Stimulated activated CD8-positive, alpha-beta memory T cell treated with anti-CD3 and anti-CD28 coated beads, Interleukin-7, amount 100 ng/mL, for 48 hours (primary cell): Measurements from ENCODE around the gene ERFL.
A peak's percentile ranks its signal among the peaks of the same experiment; 100 is the strongest.
"Not testable (repeated sequence)": the region's sequence is repeated elsewhere in the genome, so short reads cannot be mapped to it uniquely, and the experiment has no call there.

Experiments
- DNase-seq, 2 donors: peaks; one replicate each; pipeline ENCODE4 v3.0.0-alpha.2; 2020; ENCODE audit warnings: low read depth in 1 of 2; ENCODE audit errors: extremely low read depth in 1 of 2

Gene ERFL

DNA sequence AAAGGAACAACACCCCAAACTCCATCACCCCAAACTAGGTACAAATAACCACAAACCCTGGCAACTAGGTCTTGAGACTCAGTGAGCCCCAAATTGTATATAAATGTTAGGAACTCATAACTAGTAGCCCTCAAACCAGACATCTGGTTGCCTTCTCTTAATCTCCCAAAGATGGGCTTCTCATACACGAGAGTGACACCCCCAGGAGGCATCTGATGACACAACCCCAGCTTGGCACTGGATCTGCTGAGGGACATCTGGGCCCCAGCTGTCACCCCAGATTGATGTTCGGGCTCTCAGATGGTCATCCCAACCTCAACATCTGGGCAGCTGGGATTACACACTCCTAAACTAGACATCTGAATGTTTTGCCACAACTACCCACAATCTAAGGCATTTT is 16.1 kb upstream of the ERFL start:
- no peak for DNase-seq

GRCh38 chr19:41941410-41942202 is 13.4 kb upstream of the ERFL start:
- DNase-seq: no peak

- no peak for DNase-seq
Measured at GRCh38 chr19:41940731-41941409, 12.6 kb upstream of the ERFL start.

DNA sequence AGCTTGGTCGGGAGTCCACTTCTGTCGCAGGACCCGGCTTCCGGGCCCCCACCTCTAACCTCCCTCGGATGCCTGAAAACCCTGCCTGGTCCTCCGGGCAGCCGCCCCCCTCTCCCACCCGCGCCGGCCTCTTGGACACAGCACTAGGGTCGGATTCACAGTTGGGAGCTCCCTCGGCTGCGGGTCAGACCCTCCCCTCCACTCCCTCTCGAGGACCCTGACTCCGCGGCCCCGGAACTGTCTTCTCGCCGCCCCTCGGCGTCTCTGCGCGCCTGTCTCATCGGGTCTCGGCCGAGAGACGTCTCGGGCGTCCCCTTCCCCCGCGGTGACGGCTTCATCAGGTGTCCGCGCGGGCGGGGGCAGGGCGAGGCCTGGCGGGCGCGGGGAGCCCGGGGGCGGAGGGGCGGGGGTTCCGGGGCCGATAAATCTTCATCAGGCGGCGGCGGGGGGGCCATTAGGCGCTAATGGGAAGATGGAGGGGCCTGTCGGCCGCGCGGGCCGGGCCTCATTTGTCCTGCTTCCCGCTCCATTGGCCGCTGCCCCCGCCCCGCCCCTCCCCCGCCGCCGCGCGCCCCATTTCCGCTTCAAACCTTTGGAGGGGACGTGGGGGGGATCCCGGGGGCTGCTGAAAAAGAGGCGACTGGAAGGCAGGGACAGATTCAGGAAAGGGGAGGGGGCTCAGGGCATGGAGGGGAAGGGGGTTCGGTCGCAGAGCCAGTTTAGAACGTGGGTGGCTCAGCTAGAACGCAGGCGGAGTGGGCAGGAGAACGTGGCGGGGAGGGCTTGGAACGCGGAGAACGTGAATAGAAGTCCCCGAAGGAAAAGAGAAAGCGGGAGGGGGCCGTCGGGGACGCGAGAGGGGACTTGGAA is 11.8 kb upstream of the ERFL start:
- DNase-seq: no peak

- DNase-seq: not testable (repeated sequence)
Measured at GRCh38 chr19:41939209-41939608, 11.0 kb upstream of the ERFL start.

DNA sequence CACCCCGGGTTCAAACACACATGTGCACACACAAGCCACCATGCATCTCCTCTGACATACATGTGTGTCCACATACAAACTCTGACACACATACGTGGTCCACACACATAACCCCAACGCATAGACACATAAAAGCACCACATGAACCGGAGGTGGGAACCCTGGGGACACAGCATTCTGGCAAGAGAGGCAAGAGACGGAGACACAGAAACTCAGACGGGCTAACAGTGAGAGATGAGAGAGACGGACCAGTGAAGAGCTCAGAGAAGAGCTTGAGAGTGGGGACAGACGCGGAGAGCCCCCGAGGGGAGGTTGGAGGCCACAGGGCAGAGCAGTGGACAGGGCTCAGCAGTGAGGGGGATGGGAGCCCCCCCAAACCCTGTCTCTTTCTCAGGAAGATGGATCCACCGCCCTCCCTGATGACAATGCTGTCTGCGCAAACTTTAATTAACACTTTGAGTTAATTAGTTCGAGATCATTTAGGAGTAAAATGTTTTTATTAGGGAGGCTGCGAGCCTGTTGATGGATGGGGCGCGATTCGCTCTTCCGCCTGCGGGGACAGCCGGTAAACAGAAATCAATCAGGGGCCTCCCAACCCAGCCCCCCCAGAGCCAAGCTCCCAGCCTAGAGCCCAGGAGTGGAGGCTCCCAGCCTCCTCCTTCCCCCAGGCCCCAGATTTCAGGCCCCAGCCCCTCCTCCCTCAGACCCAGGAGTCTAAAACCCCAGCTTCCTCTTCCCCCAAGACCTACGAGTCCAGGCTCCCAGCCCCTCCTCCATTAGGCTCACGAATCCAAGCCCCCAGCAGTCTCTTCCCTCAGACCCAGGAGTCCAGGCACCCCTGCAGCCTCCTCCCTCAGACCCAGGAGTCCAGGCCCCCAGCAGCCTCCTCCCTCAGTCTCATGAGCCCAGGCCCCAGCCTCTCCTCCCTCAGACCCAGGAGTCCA is 9.5 kb upstream of the ERFL start:
- no peak for DNase-seq

- DNase-seq: no peak
Measured at GRCh38 chr19:41936961-41937360, 8.7 kb upstream of the ERFL start.

DNA sequence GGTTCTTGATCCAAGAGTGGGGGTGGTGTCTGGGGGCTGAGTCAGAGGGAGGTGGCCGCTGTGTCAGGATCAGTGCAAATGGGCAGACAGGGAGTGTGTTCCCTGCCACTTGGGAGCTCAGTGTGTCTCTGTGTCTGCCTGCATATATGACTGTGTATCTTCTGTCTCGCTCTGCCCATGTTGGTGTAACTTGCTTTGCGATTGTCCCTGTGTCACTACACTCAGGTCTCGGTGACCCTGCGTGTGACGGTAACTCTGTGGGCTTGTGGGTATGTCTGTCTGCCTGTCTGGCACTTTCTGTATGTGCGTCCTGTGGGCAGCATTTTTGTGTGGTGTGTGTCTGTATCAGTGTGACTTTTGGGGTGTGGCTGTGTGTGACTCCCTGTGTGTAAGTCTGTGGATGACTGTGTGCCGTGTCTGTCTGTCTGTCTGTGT is 8.2 kb upstream of the ERFL start:
- no peak for DNase-seq

DNA sequence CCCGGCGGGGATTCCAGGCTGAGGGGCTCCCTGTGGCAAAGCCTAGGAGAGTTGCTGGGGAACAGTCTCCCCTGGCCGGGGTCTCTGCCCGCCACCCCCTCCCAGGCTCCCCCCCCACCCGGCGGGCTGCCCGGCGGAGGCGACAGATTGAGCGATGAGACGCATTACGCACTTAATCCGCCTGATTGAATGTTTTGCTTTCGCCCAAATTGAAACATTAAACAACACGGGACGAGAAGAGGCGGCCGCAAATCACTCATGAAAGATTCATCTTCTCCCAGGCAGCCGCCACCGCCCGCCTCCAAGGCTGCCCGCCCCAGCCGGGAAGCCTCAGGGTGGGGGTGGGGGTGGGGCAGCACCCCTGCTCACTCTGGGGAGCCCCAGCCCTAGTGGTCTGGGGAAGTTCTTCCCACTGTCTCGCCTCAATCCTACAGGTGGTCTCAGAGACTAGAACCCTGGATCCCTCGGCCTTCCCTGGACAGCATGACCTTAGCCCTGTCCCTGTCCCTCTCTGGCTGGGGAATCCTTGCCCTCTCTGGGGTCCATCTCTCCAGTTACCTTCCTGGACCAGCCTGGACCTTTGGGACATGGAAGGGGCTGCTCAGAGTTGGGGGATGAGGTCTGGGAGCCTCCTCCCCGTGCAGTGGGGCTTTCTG is 7.6 kb upstream of the ERFL start:
- no peak for DNase-seq

DNA sequence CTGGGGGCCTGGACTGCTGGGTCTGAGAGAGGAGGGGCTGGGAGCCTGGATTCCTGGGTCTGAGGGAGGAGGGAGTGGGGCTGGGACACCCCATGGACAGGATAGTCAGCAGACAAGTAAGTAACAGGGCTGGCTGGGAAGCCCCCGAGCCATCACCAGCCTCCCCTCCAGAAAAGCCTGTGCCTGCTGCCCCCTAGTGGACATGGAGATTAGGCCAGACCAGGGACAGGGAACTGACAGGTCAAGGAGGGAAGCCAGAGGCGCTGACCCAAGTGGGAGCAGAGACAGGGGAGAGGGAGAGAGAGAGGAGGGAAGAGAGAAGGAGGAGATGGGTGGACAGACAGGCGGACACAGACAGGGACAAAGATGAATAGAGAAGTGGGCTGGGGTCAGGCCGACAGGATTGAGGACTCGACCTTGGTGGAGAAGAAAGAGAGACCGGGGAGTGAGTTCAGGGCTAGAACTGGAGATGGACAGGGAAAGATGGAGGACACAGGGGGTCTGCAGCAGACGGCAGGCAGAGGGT is 6.7 kb upstream of the ERFL start:
- peak in 1 of 2 donors; percentile 65 for DNase-seq

DNA sequence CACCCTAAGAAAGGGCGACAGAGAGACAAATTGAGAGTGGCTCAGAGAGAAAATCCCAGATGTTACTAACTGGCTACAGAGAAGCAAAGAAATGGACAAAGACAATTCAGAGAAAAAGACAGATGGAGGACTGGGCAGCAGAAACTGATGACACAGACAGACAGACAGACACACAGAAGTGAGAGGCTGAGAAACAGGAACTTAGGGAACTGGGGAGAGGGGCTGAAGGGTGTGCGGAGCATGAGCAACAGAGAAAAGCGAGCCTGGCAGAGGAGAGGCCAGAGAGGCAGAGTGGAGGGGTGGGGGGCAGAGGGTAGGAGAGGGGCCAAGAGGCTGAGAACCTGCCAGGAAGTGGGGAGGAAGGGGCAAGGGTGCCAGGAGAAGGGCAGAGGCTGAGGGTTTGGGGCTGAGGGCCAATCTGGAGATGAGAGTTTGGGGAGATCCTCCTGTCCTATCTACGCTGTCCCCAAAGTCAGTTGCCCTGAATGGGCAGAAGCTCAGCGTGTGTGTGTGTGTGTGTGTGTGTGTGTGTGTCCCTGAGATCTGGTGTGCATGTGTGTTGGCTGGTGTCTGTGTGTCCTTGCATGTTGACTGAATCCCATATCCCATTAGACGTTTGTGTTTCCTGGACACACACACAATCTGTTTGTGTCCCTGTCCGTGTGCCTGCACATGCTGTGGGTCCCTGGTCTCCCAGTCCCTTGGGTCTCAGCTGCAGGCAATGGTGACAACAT is 5.6 kb upstream of the ERFL start:
- DNase-seq: no peak

GRCh38 chr19:41932720-41933332 is 4.6 kb upstream of the ERFL start:
- no peak for DNase-seq

DNA sequence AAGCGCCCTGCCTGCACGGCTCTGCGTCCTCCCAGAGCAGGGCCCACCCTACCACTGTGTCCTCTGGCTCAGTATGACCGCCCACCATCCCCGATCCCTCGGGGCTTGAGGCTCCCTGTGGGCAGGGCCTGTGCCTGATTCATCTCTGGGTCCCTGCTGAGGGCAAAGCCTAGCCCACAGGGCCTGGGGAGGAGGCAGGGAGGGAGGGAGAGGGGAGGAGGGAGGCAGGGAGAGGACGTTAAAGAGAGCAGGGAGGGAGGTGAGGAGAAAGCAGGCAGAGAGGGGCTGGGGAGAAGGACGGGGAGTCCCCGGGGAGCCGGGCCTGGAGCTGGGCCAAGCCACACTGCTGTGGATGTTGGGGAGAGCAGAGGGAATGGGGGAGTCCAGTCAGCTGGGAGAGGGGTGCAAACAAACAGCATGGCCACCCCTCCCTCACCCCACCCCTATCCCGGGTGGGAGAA is 4.0 kb upstream of the ERFL start:
- no peak for DNase-seq

DNA sequence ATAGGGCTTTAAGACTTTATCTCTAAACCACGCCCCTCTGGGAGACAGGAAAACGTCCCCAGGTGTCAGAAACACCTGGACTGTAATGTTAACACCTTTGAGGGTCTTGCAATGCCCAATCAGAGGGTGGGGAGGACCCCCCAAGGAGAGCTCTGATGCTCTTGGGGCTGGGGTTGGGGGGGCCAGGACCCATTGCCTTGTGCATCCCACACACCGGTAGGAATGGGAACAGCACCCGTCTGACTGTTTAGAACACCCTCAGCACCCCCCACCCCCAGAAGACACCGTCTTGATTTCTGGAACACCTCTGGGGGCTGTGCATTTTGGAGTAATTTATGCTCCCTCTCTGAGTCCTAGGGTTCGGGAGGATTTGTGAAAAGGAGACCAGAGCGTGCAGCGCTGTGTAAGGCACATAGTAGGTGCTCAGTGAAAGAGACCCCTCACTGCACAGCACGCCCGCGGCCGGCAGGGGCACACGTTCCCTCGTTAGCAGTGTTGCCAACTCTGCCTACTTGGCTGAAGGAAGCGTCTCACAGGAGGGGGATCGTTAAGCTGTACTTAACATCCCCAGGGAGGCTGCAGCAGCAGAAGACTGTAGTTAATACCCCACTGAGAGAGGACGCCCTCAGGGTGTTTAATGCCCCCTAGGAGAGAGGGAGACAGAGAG is 2.8 kb upstream of the ERFL start:
- DNase-seq: no peak

- no peak for DNase-seq
Measured at GRCh38 chr19:41930322-41930722, 2.1 kb upstream of the ERFL start.

DNA sequence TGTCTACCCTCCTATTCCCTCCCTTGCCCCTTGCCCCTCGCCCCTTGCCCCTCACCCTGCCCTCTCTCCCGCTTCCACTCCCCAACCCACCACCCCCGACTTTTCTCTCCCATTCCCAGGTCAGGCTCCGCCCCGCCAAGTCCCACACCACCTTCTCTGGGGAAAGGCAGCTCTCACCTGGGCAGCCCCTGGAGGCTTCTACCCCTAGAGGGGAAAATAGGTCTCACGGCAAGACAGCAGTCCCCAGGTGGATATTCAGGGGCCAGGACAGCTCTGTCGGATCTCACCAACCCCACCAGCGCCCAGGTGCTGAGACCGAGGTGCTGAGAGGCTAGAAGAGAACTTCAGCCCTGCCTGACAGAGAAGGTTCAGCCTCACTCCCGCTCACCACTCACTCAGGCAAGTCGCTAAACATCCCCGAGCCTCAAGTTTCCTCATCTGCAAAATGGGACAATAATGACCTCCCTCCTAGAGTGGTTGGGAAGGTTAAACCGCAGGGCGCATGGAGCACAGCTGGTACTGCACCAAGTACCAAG is 1.4 kb upstream of the ERFL start:
- no peak for DNase-seq

DNA sequence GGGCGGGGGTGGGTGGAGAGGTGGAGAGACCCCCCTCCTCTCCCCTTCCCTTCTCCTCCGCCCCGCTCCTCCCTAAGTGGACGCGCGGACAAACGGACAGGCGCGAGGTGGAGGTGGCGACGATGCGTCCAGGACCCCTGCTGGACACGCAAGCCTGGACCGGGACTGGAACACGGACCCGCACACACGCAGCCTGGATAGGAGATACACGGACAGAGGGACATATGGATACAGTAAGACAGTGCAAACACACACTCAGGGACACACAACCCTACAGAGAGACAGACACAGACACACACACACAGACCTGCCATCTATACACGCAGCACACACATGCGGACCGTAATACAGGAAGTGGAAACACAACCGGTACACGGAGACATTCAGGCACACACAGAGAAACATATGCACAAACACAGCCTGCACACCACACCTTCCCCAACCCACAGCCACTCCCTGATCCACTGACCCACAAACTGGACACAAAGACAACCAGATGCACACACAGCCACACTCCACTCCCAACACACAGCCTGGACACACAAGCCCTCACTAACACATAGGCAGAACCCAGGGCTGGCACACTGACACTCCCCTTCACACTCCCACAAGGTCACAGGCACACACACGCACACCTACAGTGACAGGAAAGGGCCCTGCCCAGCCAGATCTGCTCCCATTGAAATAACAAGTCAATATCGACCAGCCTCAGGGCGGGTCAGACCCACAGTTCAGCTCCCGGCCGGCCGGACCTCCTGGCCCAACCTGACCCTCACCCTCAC is 696 bp upstream of the ERFL start:
- DNase-seq: no peak
